Measurements from ENCODE around the gene NFRKB. TPM values are rescaled to one million over a fixed set of nuclear protein-coding genes. Genes with fewer than 3 reads are reported as not detected.

The NFRKB gene
- total and polyA plus RNA-seq, 12 donors = 5.0 to 14.5 (median 11.6) TPM

GRCh38 chr11:129896062-129896461, 684 bp upstream of the NFRKB start:
- DNase-seq (no peak), ATAC-seq (peak in 3 of 8 donors; percentile 9 to 23 (median 9))
- WGBS, 2 donors = 66 to 76% methylated on average over 9 of the region's 9 CpGs
- Histone ChIP-seq H3K4me3 (peak overlapping the region; percentile 69 to 96 (median 92)), H3K36me3 (peaks cover 0 to 39% (median 12%) of the 10 kb centered on the region in 9 donors), H3K27me3 (no peaks in the 10 kb centered on the region), H3K4me1 (peaks cover 3 to 24% (median 16%) of the 10 kb centered on the region in 9 donors), H3K9me3 (no peaks in the 10 kb centered on the region), H3K27ac (peak overlapping the region in 9 of 10 donors; percentile 60 to 92 (median 79))
- intact Hi-C loops (cut with DNase I) = no loop called here
- TF ChIP-seq CTCF (IDR thresholded peaks at IDR 0.05) = no peak

GRCh38 chr11:129894278-129895125, 876 bp downstream of the NFRKB start:
- Histone ChIP-seq H3K36me3 (peaks cover 0 to 44% (median 14%) of the 10 kb centered on the region in 9 donors), H3K4me1 (peaks cover 3 to 24% (median 16%) of the 10 kb centered on the region in 9 donors), H3K4me3 (peak overlapping the region; percentile 69 to 96 (median 92)), H3K27me3 (no peaks in the 10 kb centered on the region), H3K9me3 (no peaks in the 10 kb centered on the region), H3K27ac (peak overlapping the region; percentile 10 to 92 (median 78))
- intact Hi-C loops (cut with DNase I) = no loop called here
- ATAC-seq = peak in 7 of 8 donors; percentile 1 to 39 (median 12)
- WGBS, 2 donors = 24 to 25% methylated on average over 13 of the region's 13 CpGs
- TF ChIP-seq CTCF (IDR thresholded peaks at IDR 0.05) = no peak
- DNase-seq = no peak

- Histone ChIP-seq H3K4me3 (no peak overlapping the region), H3K36me3 (peaks cover 0 to 99% (median 70%) of the 10 kb centered on the region in 9 donors), H3K27me3 (no peaks in the 10 kb centered on the region), H3K27ac (no peak overlapping the region), H3K9me3 (no peaks in the 10 kb centered on the region), H3K4me1 (peaks cover 0 to under 1% (median 0%) of the 10 kb centered on the region in 9 donors)
- intact Hi-C loops (cut with DNase I) = no loop called here
- no peak for TF ChIP-seq CTCF (IDR thresholded peaks at IDR 0.05)
- 85 to 86% methylated on average over 5 of the region's 5 CpGs for WGBS, 2 donors
- DNase-seq (no peak), ATAC-seq (no peak)
These were observed 6.9 kb downstream of the NFRKB start for GRCh38 chr11:129888451-129888850.

- Histone ChIP-seq H3K27me3 (no peaks in the 10 kb centered on the region), H3K9me3 (no peaks in the 10 kb centered on the region), H3K4me1 (no peaks in the 10 kb centered on the region), H3K36me3 (peaks cover 0 to 100% (median 86%) of the 10 kb centered on the region in 9 donors), H3K4me3 (no peak overlapping the region), H3K27ac (no peak overlapping the region)
- ATAC-seq (no peak), DNase-seq (no peak)
- 97% methylated on average over 12 of the region's 12 CpGs for WGBS, 2 donors
- intact Hi-C loops (cut with DNase I) = no loop called here
- no peak for TF ChIP-seq CTCF (IDR thresholded peaks at IDR 0.05)
These were observed 10.0 kb downstream of the NFRKB start for GRCh38 chr11:129885381-129885780.

Measured in heart right ventricle (tissue), 16 donors.